Upper lobe of right lung (tissue), 1 donor: Measurements from ENCODE around the gene AP2B1. TPM values are rescaled to one million over a fixed set of nuclear protein-coding genes. Genes with fewer than 3 reads are reported as not detected.

Experiments used
- ATAC-seq: fragments of 200-7000 bp; cut with Tn5 transposase; one replicate; pipeline ENCODE4 v1.9.1; 2020; ENCODE audit warnings: mild to moderate bottlenecking, moderate library complexity
- DNase-seq: peaks from one replicate; pipeline ENCODE4 v3.0.0-alpha.2; 2020
- H3K27ac ChIP-seq: fragments of 200-600 bp; one replicate; pipeline ENCODE4 v1.8.0; 2022
- H3K27me3 ChIP-seq: fragments of 200-600 bp; one replicate; pipeline ENCODE4 v1.8.0; 2022; ENCODE audit warnings: mild to moderate bottlenecking
- H3K36me3 ChIP-seq: fragments of 200-600 bp; one replicate; pipeline ENCODE4 v1.8.0; 2022
- H3K4me1 ChIP-seq: fragments of 200-600 bp; one replicate; pipeline ENCODE4 v1.8.0; 2022
- H3K4me3 ChIP-seq: fragments of 200-600 bp; one replicate; pipeline ENCODE4 v1.8.0; 2022; ENCODE audit warnings: mild to moderate bottlenecking
- H3K9me3 ChIP-seq: fragments of 200-600 bp; one replicate; pipeline ENCODE4 v1.8.0; 2022
- CTCF ChIP-seq: fragments of 200-600 bp; IDR thresholded peaks from one replicate; pipeline ENCODE4 v1.8.0; 2022; ENCODE audit warnings: antibody characterized with exemption
- intact Hi-C: fragments of 100-400 bp; cut with DNase I; formaldehyde crosslinking; loops from one replicate; pipeline ENCODE4 v1.11.0; 2022
- total RNA-seq: library from RNA; stranded (reverse); fragmentation: NEBNext Ultra II Directional; extraction: Animal tissue kit (Norgen Biotek cat#: 25700); gene quantifications from one replicate; pipeline ENCODE4 v1.2.1, GENCODE V29; 2021
- donor health status: DM: no; HTN: yes; CAD: no; lungs with severe emphysema.

AP2B1 gene
- total RNA-seq, 1 donor from 2014 or later, result 153 TPM

GRCh38 chr17:35743626-35744328, 156.7 kb downstream of the AP2B1 start:
- Histone ChIP-seq H3K27ac (no peak overlapping the region), H3K4me1 (peaks cover 8% of the 10 kb centered on the region), H3K4me3 (no peak overlapping the region), H3K9me3 (no peaks in the 10 kb centered on the region), H3K36me3 (no peaks in the 10 kb centered on the region), H3K27me3 (peaks cover 55% of the 10 kb centered on the region)
- ATAC-seq (no peak), DNase-seq (peak; percentile 20)
- TF ChIP-seq CTCF, result no peak
- intact Hi-C loops, result loop anchor here (10.0 kb wide), 1 partner anchor 129 kb away; no protein-coding TSS in a partner anchor

- DNase-seq (no peak), ATAC-seq (no peak)
- Histone ChIP-seq H3K27ac (no peak overlapping the region), H3K4me1 (peaks cover 8% of the 10 kb centered on the region), H3K27me3 (peaks cover 61% of the 10 kb centered on the region), H3K9me3 (no peaks in the 10 kb centered on the region), H3K36me3 (no peaks in the 10 kb centered on the region), H3K4me3 (no peak overlapping the region)
- TF ChIP-seq CTCF, result no peak
- intact Hi-C loops, result loop anchor here (5.0 to 10.0 kb wide), 2 partner anchors 130 to 573 kb away; no protein-coding TSS in a partner anchor
Observed at GRCh38 chr17:35744830-35745229, 157.7 kb downstream of the AP2B1 start.

- H3K4me1 ChIP-seq, result peaks cover 12% of the 10 kb centered on the region
- H3K4me3 ChIP-seq, result no peak overlapping the region
- no peaks in the 10 kb centered on the region for H3K36me3 ChIP-seq
- no peak overlapping the region for H3K27ac ChIP-seq
- no peak for ATAC-seq
- no peaks in the 10 kb centered on the region for H3K9me3 ChIP-seq
- peaks cover 61% of the 10 kb centered on the region for H3K27me3 ChIP-seq
- DNase-seq, result no peak
- intact Hi-C loops, result loop anchor here (5.0 to 10.0 kb wide), 2 partner anchors 130 to 573 kb away; no protein-coding TSS in a partner anchor
- no peak for TF ChIP-seq CTCF
Observed at GRCh38 chr17:35745246-35745645, 158.1 kb downstream of the AP2B1 start.

GRCh38 chr17:35745749-35746320, 158.7 kb downstream of the AP2B1 start:
- H3K27me3 ChIP-seq, result peaks cover 61% of the 10 kb centered on the region
- no peaks in the 10 kb centered on the region for H3K9me3 ChIP-seq
- no peak overlapping the region for H3K27ac ChIP-seq
- no peak for DNase-seq
- peaks cover 13% of the 10 kb centered on the region for H3K4me1 ChIP-seq
- intact Hi-C loops, result loop anchor here (5.0 to 10.0 kb wide), 2 partner anchors 131 to 574 kb away; no protein-coding TSS in a partner anchor
- no peaks in the 10 kb centered on the region for H3K36me3 ChIP-seq
- no peak for ATAC-seq
- TF ChIP-seq CTCF, result no peak
- H3K4me3 ChIP-seq, result no peak overlapping the region

- H3K27ac ChIP-seq, result no peak overlapping the region
- H3K36me3 ChIP-seq, result no peaks in the 10 kb centered on the region
- H3K4me3 ChIP-seq, result no peak overlapping the region
- peaks cover 49% of the 10 kb centered on the region for H3K27me3 ChIP-seq
- peak; percentile 80 for DNase-seq
- peak; percentile 87 for ATAC-seq
- peak; percentile 87 for TF ChIP-seq CTCF
- peaks cover 7% of the 10 kb centered on the region for H3K4me1 ChIP-seq
- no peaks in the 10 kb centered on the region for H3K9me3 ChIP-seq
- intact Hi-C loops, result loop anchor here (5.0 to 10.0 kb wide), 2 partner anchors 133 to 575 kb away; no protein-coding TSS in a partner anchor
Observed at GRCh38 chr17:35747540-35748017, 160.5 kb downstream of the AP2B1 start.
